GM12801 (cell line): ENCODE measurements around the gene KANK4.

Experiments used
- CTCF ChIP-seq: IDR thresholded peaks from one replicate; pipeline ENCODE4 v1.5.1; 2011; ENCODE audit warnings: control low read depth; ENCODE audit not compliant: insufficient read length; ENCODE audit errors: extremely low read depth

KANK4 gene

GRCh38 chr1:62250126-62250726, 69.0 kb downstream of the KANK4 start:
- TF ChIP-seq CTCF, result no peak

GRCh38 chr1:62247391-62248168, 71.7 kb downstream of the KANK4 start:
- TF ChIP-seq CTCF, result no peak

DNA sequence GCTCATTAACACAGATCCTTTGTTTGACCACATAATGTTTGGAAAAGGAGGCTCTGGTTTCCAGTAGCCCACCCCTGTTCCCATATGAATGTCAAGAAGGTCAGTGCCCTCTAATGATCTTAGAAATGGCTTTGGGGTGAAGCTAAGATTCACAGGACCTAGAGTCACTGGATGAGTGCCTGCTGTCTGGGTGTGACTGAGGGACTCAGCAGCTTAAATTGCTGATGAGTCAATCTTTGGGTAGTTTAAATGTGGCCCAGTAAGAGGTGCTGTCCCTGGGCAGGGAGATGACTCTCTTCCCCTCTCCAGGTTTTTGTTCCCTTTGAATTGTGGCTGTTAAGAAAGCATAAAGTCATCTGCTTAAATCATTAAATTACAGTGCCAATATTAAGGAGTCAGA, 74.0 kb downstream of the KANK4 start:
- TF ChIP-seq CTCF, result no peak

- no peak for TF ChIP-seq CTCF
Measured at GRCh38 chr1:62241371-62242131, 77.7 kb downstream of the KANK4 start.

DNA sequence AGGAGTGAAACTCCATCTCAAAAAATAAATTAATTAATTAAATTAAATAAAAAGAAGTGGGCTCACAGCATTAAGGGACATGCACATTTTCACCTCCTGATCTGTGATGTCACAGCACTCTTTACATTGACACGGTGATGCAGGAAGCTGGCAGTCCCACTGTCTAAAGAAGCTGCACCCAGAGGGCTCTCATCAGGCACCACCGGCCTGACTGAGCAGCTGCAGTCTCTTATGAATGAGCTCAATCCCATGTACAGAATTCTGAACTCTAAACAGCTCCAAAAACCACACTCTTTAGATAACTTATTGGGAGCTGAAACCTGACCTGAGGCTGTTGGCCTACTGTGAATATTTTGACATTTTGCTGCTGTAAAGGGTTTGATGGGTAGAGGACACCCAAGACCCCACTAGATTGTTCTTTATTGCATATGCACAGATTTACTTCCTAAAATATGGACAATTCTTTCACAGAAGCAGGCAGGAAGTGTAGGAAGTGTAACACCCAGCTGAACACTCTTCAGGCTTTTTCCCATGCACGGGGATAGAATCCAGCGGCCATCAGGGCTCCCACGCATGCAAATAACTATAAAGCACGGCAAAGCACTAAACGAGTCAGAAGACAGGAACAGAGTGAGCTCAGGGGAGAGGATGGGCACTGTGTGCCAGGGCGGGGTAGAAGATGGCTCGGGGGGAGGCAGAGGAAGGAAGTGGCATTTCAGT, 78.4 kb downstream of the KANK4 start:
- no peak for TF ChIP-seq CTCF

DNA sequence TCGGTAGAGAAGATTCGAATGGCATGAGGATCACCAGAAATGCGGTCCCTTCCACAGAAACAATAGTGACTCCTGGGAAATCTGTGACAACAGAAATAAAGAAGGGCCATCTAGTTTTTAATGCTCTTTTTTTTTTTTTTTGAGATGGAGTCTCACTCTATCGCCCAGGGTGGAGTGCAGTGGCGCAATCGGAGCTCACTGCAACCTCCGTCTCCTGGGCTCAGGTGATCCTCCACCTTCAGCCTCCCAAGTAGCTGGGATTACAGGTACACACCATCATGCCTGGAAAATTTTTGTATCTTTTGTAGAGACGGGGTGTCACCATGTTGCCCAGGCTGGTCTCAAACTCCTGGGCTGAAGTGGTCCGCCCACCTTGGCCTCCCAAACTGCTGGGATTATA, 80.7 kb downstream of the KANK4 start:
- no peak for TF ChIP-seq CTCF

- no peak for TF ChIP-seq CTCF
Measured at GRCh38 chr1:62237950-62238374, 81.3 kb downstream of the KANK4 start.
